Cortex of kidney (tissue), 1 donor: Measurements from ENCODE around the gene MX1.

ENCODE experiments used
- DNase-seq: peaks from one replicate; lab custom pipeline; 2025; lab: John Stamatoyannopoulos, UW

The MX1 gene

GRCh38 chr21:41425954-41426675 is at the start of gene MX1:
MX1 (plus strand) TSS chr21:41426239; CDS start chr21:41432071, 5,832 bp downstream.
- DNase-seq = no peak

DNA sequence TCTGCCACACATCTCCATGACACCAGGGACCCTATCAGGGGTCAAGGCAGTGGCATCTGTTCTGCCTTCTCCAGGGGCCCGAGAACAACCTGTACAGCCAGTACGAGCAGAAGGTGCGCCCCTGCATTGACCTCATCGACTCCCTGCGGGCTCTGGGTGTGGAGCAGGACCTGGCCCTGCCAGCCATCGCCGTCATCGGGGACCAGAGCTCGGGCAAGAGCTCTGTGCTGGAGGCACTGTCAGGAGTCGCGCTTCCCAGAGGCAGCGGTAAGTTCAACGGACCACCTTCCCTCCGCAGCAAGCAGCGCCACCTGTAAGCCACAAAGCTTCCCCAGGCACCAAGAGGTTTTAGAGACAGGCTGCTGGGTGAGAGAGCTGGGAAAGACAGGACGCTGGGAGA is 48.3 kb upstream of the MX1 start:
- no peak for DNase-seq

DNA sequence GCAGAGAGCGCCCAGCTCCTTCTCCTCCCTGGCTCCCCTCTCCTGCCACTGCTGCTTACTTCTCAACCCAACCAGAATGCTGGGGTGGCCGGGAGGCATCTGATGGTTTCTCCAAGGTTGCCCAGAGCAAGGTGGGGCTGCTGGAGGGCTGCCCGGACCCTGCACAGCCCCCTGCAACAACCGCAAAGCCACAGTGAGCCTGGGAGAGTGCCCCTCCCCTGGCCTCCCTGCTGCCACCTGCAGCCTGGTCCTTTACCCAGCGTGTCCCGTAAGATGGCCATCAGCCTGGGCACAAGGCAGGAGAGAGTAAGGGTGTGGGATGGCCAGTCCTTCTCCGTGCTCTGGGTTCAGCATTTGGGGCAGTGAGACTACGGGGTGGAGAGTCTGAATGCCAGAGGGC is 47.2 kb upstream of the MX1 start:
- DNase-seq = no peak

GRCh38 chr21:41379901-41380300 is 46.1 kb upstream of the MX1 start:
- no peak for DNase-seq

DNA sequence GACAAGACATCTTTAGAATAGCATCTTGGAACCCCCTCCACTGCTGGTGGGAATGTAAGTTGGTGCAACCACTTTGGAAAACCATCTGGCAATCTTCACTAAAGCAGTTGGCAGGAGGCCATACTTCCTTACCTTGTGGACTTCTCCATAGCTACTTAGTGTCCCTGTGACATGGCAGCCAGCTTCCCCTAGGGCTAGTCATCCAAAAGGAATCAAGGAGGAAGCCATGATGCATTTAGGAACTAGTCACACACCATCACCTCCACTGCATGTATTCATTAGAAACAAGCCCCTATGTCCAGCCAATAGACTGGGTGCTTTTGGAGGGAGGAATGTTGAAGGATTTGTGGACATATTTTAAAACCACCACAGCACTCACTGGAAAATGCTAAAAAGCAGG is 44.3 kb upstream of the MX1 start:
- no peak for DNase-seq

DNA sequence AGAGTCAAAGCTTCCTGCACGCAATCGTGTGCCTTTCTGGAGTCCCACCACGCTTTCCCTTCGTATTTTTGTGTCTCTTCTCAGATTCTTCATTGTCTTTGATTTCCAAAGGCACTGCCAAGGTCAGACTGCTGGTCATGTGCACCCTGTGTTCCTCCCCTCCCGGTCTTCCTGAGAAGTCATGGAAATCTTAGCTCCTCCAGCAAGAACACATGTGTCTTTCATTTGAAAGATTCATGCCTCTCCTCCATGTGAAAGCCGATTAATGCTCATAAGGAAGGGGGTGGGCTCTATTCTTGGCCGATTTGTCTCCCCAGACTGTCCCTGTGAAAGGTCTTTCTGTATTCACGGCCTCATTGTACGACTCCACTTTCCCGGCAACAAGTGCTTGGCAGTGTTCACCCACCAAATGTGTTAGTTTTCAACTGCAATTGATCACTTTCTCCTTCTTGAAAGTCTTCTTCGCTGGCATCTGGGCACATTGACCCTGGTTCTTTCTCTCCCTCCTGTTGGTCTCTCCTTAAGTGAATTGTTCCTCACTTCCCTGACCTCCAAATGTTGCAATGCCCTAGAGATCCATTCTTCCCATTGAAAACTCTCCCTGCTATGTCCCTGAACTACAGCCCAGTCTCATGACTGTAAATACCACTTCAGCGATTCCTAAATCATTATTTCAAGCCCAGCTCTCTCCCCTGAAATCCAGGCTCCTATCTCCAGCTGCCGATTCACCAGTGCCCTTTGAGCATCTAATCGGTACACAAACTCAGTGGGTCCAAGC is 38.8 kb upstream of the MX1 start:
- DNase-seq = no peak

DNA sequence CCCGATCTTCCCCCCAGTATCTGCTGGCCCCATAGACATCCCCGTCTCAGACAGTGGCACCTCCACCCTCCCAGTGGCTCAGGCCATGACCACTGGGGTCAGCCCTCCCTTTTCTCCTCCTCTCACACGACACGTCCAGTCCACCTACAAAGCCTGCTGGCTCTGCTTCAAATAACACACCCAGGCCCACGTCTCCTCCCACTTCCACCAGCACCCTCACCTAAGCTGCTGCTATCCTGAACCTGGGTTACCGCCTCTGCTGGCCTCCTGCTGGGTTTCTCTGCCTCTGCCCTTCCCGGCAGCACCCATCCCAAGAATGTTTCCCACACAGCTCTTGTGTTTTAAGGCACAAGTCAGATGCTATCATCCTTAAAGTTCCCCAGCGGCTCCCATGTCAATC is 38.2 kb upstream of the MX1 start:
- no peak for DNase-seq

DNA sequence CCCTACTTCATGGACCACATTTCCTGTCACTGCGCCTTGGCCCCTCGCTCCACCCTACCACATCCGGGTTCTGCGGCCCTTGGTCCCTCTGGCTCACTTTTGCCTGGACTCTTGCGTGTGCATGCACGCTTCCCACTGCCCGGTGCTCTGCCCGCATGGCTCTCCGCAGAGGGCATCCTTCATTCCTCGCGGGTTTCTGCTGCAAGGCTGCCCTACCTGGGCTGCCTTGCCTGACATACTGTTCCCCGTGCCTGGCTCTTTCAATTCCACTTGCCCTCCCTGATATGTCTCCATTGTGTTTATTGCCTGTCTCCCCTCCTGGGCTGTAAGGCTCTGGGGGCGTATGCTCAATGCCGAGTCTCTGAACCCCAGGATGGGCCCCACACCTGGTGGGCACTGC is 37.8 kb upstream of the MX1 start:
- DNase-seq = no peak

DNA sequence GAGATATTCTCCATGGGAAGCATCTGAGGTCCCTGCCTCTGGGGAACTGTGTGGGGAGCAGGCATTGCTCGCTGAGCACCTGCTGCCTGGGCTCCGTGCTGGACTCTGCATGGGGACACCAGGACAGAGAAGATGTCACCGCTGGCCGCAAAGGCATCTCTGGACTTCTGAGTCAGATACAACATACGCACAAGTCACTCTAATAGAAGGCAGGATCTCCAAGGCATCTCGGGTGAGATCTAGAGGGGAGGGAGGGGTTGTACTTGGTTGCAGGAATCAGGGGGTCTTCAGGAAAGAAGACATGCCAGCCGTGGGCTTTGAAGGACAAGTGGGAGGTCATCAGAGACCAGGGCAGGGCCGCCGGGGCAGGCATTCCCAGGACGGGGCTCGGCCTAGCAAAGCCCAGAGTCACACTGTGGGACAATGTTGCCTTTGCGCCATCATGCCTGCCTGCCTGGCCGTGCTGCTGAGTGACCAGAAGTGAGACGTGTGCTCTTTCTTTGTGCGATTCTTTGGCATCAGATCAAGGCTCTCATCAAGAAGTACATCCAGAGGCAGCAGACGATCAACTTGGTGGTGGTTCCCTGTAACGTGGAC is 35.9 kb upstream of the MX1 start:
- no peak for DNase-seq

DNA sequence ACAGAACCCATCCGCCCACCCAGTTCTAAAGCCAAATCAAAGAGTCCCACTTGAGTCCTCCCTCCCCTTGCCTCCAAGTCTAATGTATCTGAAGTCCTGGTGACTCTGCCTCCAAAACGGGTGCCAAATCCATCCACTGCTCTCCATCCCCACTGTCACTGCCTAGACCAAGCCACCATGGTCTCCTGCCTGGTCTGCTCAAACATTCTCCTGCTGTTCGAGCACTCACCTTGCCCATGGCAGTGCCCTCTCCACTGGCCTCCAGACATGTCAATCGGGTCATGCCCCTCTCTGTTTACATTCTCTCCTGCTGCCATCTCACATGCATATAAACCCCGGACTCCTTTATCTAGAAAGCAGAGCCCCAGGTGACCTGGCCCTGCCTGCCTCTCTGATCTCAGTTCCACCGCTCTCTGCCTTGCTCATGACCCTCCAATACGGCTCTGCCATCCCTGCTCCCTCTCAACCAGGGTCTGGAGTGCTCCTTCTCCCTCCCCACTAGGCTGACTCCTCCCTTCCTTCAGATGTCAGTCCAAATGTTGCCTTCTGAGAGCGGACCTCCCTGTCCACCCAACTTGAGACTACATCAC is 32.1 kb upstream of the MX1 start:
- DNase-seq = no peak

DNA sequence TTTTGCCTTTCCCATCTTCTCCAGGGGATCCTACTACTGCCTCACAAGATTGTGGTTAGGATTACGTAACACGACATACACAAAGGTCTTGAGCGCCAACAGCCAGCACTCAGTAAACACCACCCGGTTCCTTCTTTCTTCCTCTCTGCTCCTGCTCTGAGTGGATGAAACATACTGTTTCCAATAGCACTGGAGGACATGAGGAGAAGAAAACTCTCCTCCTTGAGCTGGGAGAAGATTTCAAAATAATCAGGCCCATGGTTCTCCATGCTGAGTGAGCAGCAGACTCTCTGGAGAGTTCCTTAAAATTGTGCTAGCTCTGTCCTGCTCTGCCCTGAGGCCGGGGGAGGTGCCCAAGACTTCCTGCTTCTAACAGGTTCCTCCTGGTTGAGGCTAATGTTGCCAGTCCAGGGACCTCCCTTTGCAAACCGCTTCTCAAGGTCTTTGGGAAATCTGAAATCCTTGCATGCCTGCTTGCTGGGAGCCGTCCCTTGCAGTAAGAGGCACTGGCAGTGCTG is 29.4 kb upstream of the MX1 start:
- no peak for DNase-seq

GRCh38 chr21:41397471-41397891 is 28.6 kb upstream of the MX1 start:
- no peak for DNase-seq

- no peak for DNase-seq
Measured at GRCh38 chr21:41398251-41398650, 27.8 kb upstream of the MX1 start.

GRCh38 chr21:41398831-41399230 is 27.2 kb upstream of the MX1 start:
- no peak for DNase-seq

- no peak for DNase-seq
Measured at GRCh38 chr21:41399246-41399800, 26.7 kb upstream of the MX1 start.

DNA sequence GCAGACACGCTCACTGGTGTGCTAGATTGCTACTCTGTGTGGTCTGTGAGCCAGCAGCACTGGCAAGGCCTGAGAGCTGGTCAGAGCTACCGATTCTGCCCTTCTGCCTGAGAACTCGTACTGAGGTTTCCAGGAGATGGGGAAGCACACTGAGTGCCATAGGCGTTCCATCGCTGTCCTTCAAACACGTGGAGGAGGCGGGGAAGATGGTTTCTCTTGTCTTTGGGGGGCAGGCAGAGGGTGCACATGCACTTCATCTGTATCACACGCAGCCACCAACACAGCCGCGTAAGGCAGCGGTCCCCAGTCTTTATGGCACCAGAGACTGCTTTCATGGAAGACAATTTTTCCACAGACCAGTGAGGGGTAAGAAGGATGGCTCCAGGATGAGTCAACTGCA is 23.8 kb upstream of the MX1 start:
- DNase-seq = no peak

GRCh38 chr21:41402796-41403195 is 23.2 kb upstream of the MX1 start:
- DNase-seq = no peak

DNA sequence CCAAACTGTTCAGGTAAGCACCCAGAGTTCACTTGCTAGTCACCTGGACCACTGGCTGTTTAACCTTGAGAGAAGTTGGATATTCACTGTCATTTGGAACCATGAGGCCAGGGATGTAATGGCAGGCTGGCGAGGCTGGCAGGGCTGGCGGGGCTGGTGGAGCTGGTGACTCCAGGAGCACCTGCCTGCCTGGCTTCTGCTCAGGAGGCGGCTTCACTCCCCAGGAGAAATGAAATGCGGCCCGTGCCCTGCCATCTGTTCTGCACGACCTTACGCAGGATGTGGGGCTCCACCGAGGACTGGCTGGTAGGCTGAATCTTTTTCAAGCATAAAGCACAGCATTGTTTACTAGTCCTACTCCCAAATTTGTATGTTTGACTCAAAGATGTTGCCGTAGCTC is 22.7 kb upstream of the MX1 start:
- DNase-seq = no peak

DNA sequence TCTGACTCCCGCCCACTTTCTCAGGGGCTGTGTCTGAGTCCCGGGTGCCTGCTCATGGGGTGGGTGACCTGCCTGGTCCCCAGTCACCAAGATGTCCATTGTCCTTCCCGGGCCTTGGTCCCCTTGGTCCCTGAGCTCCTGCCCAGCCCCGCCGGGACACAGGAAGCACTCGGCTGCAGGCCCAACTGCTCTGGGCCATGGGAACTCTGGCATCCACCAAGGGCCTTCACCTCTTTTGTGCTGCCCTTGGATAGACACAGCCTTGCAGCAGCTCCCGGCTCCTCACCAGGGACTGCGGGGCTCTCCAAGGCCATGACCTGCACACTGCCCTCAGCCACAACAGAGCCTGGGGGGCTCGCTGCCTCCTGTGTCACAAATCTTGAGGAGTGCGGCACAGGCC is 22.1 kb upstream of the MX1 start:
- DNase-seq = no peak

DNA sequence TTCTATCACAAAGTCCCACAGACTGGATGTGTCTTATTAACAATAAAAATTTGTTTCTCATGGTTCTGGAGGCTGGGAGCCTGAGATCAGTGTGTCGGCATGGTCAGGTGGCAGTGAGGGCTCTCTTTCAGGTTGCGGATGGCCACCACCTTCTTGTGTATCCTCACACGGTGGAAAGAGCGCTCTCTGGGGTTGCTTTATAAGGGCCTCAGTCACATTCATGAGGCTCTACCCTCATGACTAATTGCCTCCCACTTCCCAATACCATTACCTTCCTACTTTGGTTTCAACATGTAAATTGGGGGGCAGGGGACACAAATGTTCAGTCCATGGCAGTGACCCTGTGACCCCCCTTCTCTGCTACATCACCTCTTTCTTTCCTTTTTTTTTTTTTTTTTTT is 20.7 kb upstream of the MX1 start:
- DNase-seq = no peak

DNA sequence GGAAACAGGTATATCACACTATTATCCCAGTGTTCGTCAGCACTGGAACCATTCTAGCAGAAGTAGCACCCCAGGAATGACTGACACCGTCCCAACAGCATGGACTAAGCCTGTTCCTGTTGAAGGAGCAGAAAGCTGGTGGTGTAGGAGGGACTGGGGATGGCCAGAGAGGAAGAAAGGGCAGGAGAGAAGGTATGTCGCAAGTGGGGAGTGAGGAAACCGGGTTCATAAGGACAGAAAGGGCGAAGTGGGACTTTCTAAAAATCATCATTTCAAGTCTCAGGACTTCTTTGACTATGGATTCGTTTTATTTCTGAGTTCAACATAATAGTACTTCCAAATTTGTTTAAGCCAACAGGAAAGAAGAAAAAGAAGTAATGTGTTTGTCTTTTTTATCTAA is 19.7 kb upstream of the MX1 start:
- no peak for DNase-seq
